Fibroblast of lung (primary cell): ENCODE results near the gene OR8B4. TPM values are rescaled to one million over a fixed set of nuclear protein-coding genes. Genes with fewer than 3 reads are reported as not detected.

Source experiments
- DNase-seq, 2 donors: peaks; one replicate each; pipeline versions ENCODE4 v3.0.0 to v3.0.0-alpha.2; 2010; ENCODE audit warnings: low read depth in 2 of 2
- H2AFZ ChIP-seq: 2 replicates; pipeline ENCODE4 v1.5.1; 2012; ENCODE audit warnings: low read length, control low read depth, inconsistent platforms
- H3K27ac ChIP-seq: 2 replicates; pipeline ENCODE4 v1.5.1; 2011; ENCODE audit warnings: low read length, control low read depth; ENCODE audit not compliant: insufficient read depth
- H3K27me3 ChIP-seq: 2 replicates; pipeline ENCODE4 v1.5.1; 2011; ENCODE audit warnings: mild to moderate bottlenecking, low read length; ENCODE audit not compliant: control insufficient read depth, insufficient read depth
- H3K36me3 ChIP-seq: 2 replicates; pipeline ENCODE4 v1.5.1; 2011; ENCODE audit warnings: low read length; ENCODE audit not compliant: control insufficient read depth, insufficient read depth
- H3K4me1 ChIP-seq: 2 replicates; pipeline ENCODE4 v1.5.1; 2011; ENCODE audit warnings: low read length; ENCODE audit not compliant: control insufficient read depth, insufficient read depth; ENCODE audit errors: extremely low read depth
- H3K4me2 ChIP-seq: 2 replicates; pipeline ENCODE4 v1.5.1; 2011; ENCODE audit warnings: low read length, control low read depth; ENCODE audit not compliant: insufficient read depth; ENCODE audit errors: extremely low read depth
- H3K4me3 ChIP-seq, 4 experiments: fragments of 200-600 bp in 1 of 4; sonication (generic) in 1 of 4; replicated peaks in 1 of 4; 2 replicates each; pipeline ENCODE4 v1.5.1; 2011 to 2016; ENCODE audit warnings: low read length in 4 of 4, low read depth in 3 of 4, mild to moderate bottlenecking in 3 of 4, control low read depth in 2 of 4, inconsistent platforms in 1 of 4, mixed read lengths in 1 of 4; ENCODE audit not compliant: insufficient read depth in 1 of 4; ENCODE audit errors: control extremely low read depth in 1 of 4
- H3K79me2 ChIP-seq: 2 replicates; pipeline ENCODE4 v1.5.1; 2012; ENCODE audit warnings: mild to moderate bottlenecking, low read length, inconsistent platforms; ENCODE audit not compliant: control insufficient read depth, insufficient read depth
- H3K9ac ChIP-seq: 2 replicates; pipeline ENCODE4 v1.5.1; 2011; ENCODE audit warnings: mild to moderate bottlenecking, low read length, control low read depth; ENCODE audit not compliant: insufficient read depth
- H3K9me3 ChIP-seq: 2 replicates; pipeline ENCODE4 v1.5.1; 2012; ENCODE audit warnings: low read depth, low read length; ENCODE audit not compliant: control insufficient read depth, insufficient read depth
- H4K20me1 ChIP-seq: 2 replicates; pipeline ENCODE4 v1.5.1; 2011; ENCODE audit warnings: low read length; ENCODE audit not compliant: control insufficient read depth, insufficient read depth; ENCODE audit errors: extremely low read depth
- CTCF ChIP-seq, 2 donors: IDR thresholded peaks in 1 of 2; conservative IDR thresholded peaks in 1 of 2; 1 replicate in 1 of 2; 2 replicates in 1 of 2; pipeline ENCODE4 v1.5.1; 2011 to 2012; ENCODE audit warnings: low read length in 2 of 2, control low read depth in 1 of 2, inconsistent platforms in 1 of 2, low read depth in 1 of 2, mild to moderate bottlenecking in 1 of 2
- EZH2 ChIP-seq: IDR thresholded peaks from 2 replicates; pipeline ENCODE4 v1.5.1; 2012; ENCODE audit warnings: low read length, control low read depth, mild to moderate bottlenecking; ENCODE audit errors: missing control alignments
- polyA plus RNA-seq, 2 donors: library from polyadenylated mRNA; depleted of rRNA in 1 of 2; stranded (reverse) in 1 of 2; unstranded in 1 of 2; fragments of >200 nt; gene quantifications; 2 replicates each; pipeline ENCODE4 v1.2.1, GENCODE V29; 2011 to 2012; ENCODE audit warnings: missing spikeins in 1 of 2
- total RNA-seq: library from RNA; depleted of rRNA; stranded (reverse); fragments of >200 nt; gene quantifications from 2 replicates; pipeline ENCODE4 v1.2.1, GENCODE V29; 2014

OR8B4 gene
- total and polyA plus RNA-seq, 2 donors (not counting 1 experiment from before 2014, with no cell fraction given) = not detected

- Histone ChIP-seq H3K4me1 (no peaks in the 10 kb centered on the region), H3K79me2 (no peaks in the 10 kb centered on the region), H3K27ac (no peak overlapping the region), H4K20me1 (no peaks in the 10 kb centered on the region), H2AFZ (no peak overlapping the region), H3K36me3 (no peaks in the 10 kb centered on the region), H3K27me3 (no peaks in the 10 kb centered on the region), H3K4me2 (no peak overlapping the region), H3K4me3 (no peak overlapping the region), H3K9me3 (no peaks in the 10 kb centered on the region), H3K9ac (no peak overlapping the region)
- no peak for DNase-seq
- no peak for TF ChIP-seq CTCF (conservative IDR thresholded peaks at IDR 0.05 in 1 of 2, IDR thresholded peaks at IDR 0.05 in 1 of 2; ENCODE audit: low read depth in 1 of 2, low read length in 2 of 2)
- no peak for TF ChIP-seq EZH2
These were observed 44.1 kb downstream of the OR8B4 start for GRCh38 chr11:124380585-124380984.

DNA sequence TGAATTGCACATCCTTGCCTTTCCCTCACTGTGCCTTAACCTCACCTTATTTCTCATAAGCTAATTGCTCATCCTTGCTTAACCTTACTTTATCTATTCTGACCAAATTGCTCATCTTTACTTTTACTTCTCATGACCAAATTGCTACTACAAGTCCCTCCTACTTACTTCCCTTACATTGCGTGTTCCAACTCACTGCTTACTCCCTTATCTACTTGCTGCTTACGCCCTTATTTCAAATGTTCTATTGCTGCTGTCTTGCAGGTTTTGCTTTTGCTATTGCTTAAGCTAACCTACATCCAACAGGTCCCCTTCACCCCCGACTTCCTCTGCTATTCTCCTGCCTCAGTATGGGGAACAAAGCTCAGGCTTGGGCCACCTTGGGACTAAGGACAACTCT lies 48.4 kb downstream of the OR8B4 start:
- no peak for DNase-seq
- H3K27me3 ChIP-seq = no peaks in the 10 kb centered on the region
- H3K36me3 ChIP-seq = no peaks in the 10 kb centered on the region
- no peak overlapping the region for H2AFZ ChIP-seq
- H4K20me1 ChIP-seq = no peaks in the 10 kb centered on the region
- no peaks in the 10 kb centered on the region for H3K4me1 ChIP-seq
- H3K9me3 ChIP-seq = no peaks in the 10 kb centered on the region
- no peak overlapping the region for H3K4me3 ChIP-seq
- no peak overlapping the region for H3K9ac ChIP-seq
- H3K4me2 ChIP-seq = no peak overlapping the region
- TF ChIP-seq EZH2 (no peak), CTCF (conservative IDR thresholded peaks at IDR 0.05 in 1 of 2, IDR thresholded peaks at IDR 0.05 in 1 of 2; ENCODE audit: low read depth in 1 of 2, low read length in 2 of 2) (no peak)
- no peak overlapping the region for H3K27ac ChIP-seq
- no peaks in the 10 kb centered on the region for H3K79me2 ChIP-seq

Other genes starting within 250 kb of the OR8B4 start
- not detected in 2 replicates for gene OR10D3, start 241.5 kb downstream of the OR8B4 start, total RNA-seq
- not detected in 2 replicates for gene OR10D3, start 241.5 kb downstream of the OR8B4 start, polyA plus RNA-seq
- gene OR8G1, start 183.8 kb downstream of the OR8B4 start, total RNA-seq = not detected in 2 replicates
- not detected in 2 replicates for gene OR8G1, start 183.8 kb downstream of the OR8B4 start, polyA plus RNA-seq
- gene OR8G5, start 168.5 kb downstream of the OR8B4 start, total RNA-seq = not detected in 2 replicates
- not detected in 2 replicates for gene OR8G5, start 168.5 kb downstream of the OR8B4 start, polyA plus RNA-seq
- gene OR8D1, start 110.9 kb downstream of the OR8B4 start, total RNA-seq = not detected in 2 replicates
- not detected in 2 replicates for gene OR8D1, start 110.9 kb downstream of the OR8B4 start, polyA plus RNA-seq
- not detected in 2 replicates for gene OR8D2, start 104.7 kb downstream of the OR8B4 start, total RNA-seq
- not detected in 2 replicates for gene OR8D2, start 104.7 kb downstream of the OR8B4 start, polyA plus RNA-seq
- gene OR8B2, start 40.4 kb downstream of the OR8B4 start, total RNA-seq = not detected in 2 replicates
- not detected in 2 replicates for gene OR8B2, start 40.4 kb downstream of the OR8B4 start, polyA plus RNA-seq
- not detected in 2 replicates for gene OR8B3, start 25.8 kb downstream of the OR8B4 start, total RNA-seq
- gene OR8B3, start 25.8 kb downstream of the OR8B4 start, polyA plus RNA-seq = not detected in 2 replicates
- gene OR8B8, start 20.8 kb upstream of the OR8B4 start, total RNA-seq = not detected in 2 replicates
- gene OR8B8, start 20.8 kb upstream of the OR8B4 start, polyA plus RNA-seq = not detected in 2 replicates
- not detected in 2 replicates for gene OR8B12, start 118.8 kb upstream of the OR8B4 start, total RNA-seq
- gene OR8B12, start 118.8 kb upstream of the OR8B4 start, polyA plus RNA-seq = not detected in 2 replicates
- gene OR8A1, start 145.1 kb upstream of the OR8B4 start, total RNA-seq = not detected in 2 replicates
- gene OR8A1, start 145.1 kb upstream of the OR8B4 start, polyA plus RNA-seq = not detected in 2 replicates
- gene PANX3, start 186.6 kb upstream of the OR8B4 start, total RNA-seq = not detected in 2 replicates
- gene PANX3, start 186.6 kb upstream of the OR8B4 start, polyA plus RNA-seq = not detected in 2 replicates
- 30.0 and 36.2 TPM in 2 replicates for gene TBRG1, start 198.0 kb upstream of the OR8B4 start, total RNA-seq
- 21.6 and 31.0 TPM in 2 replicates for gene TBRG1, start 198.0 kb upstream of the OR8B4 start, polyA plus RNA-seq
- gene SIAE, start 248.9 kb upstream of the OR8B4 start, total RNA-seq = 23.1 and 28.9 TPM in 2 replicates
- 42.3 and 67.0 TPM in 2 replicates for gene SIAE, start 248.9 kb upstream of the OR8B4 start, polyA plus RNA-seq
- 10.0 and 18.0 TPM in 2 replicates for gene SPA17, start 249.0 kb upstream of the OR8B4 start, total RNA-seq
- gene SPA17, start 249.0 kb upstream of the OR8B4 start, polyA plus RNA-seq = 19.1 and 27.0 TPM in 2 replicates